Measurements from ENCODE around the gene CASD1. TPM values are rescaled to one million over a fixed set of nuclear protein-coding genes. Genes with fewer than 3 reads are reported as not detected.

Gene CASD1
- total RNA-seq, 2 donors from 2014 or later = 40.4 to 68.8 TPM

- peaks cover 26% of the 10 kb centered on the region for H3K36me3 ChIP-seq (ENCODE audit: control insufficient read depth, insufficient read depth, low read length)
- H3K9ac ChIP-seq (ENCODE audit: extremely low read depth, low read length, poor library complexity, severe bottlenecking) = no peak overlapping the region
- WGBS, 2 experiments (ENCODE audit: insufficient coverage in 1 of 2, insufficient read length in 1 of 2) = 88 to 100% methylated on average over 1 to 2 of the region's 2 CpGs
- H3K4me3 ChIP-seq (ENCODE audit: low read length) = no peak overlapping the region
- no peak overlapping the region for H3K27ac ChIP-seq (ENCODE audit: low read depth, low read length)
- H3K4me1 Mint-ChIP-seq = peaks cover 3% of the 10 kb centered on the region
- peaks cover 30% of the 10 kb centered on the region for H3K9me3 ChIP-seq (ENCODE audit: control insufficient read depth, low read length)
- peaks cover 40% of the 10 kb centered on the region for H3K9me3 Mint-ChIP-seq
- H3K27me3 Mint-ChIP-seq (ENCODE audit: insufficient read depth) = no peaks in the 10 kb centered on the region
- H3K27ac Mint-ChIP-seq = no peak overlapping the region
- no peaks in the 10 kb centered on the region for H3K27me3 ChIP-seq (ENCODE audit: control insufficient read depth, insufficient read depth, low read length, poor library complexity, severe bottlenecking)
- no peak overlapping the region for H3K4me3 Mint-ChIP-seq
- DNase-seq = no peak
- no peak for TF ChIP-seq CTCF (conservative IDR thresholded peaks at IDR 0.05)
- H3K4me1 ChIP-seq (ENCODE audit: control insufficient read depth, insufficient read depth, low read length) = no peaks in the 10 kb centered on the region
- peaks cover 69% of the 10 kb centered on the region for H3K36me3 Mint-ChIP-seq (ENCODE audit: low read depth)
Observed at GRCh38 chr7:94576316-94576715, 66.7 kb downstream of the CASD1 start.

GRCh38 chr7:94577357-94577756 lies 67.7 kb downstream of the CASD1 start:
- Histone ChIP-seq H3K27ac (ENCODE audit: low read depth, low read length) (no peak overlapping the region), H3K27me3 (ENCODE audit: control insufficient read depth, insufficient read depth, low read length, poor library complexity, severe bottlenecking) (no peaks in the 10 kb centered on the region), H3K4me3 (ENCODE audit: low read length) (no peak overlapping the region), H3K9ac (ENCODE audit: extremely low read depth, low read length, poor library complexity, severe bottlenecking) (no peak overlapping the region), H3K4me1 (ENCODE audit: control insufficient read depth, insufficient read depth, low read length) (no peaks in the 10 kb centered on the region), H3K9me3 (ENCODE audit: control insufficient read depth, low read length) (peaks cover 29% of the 10 kb centered on the region), H3K36me3 (ENCODE audit: control insufficient read depth, insufficient read depth, low read length) (peaks cover 26% of the 10 kb centered on the region)
- H3K36me3 Mint-ChIP-seq (ENCODE audit: low read depth) = peaks cover 61% of the 10 kb centered on the region
- DNase-seq = no peak
- no peak overlapping the region for H3K4me3 Mint-ChIP-seq
- WGBS, 2 experiments (ENCODE audit: insufficient coverage in 1 of 2, insufficient read length in 1 of 2) = 85% methylated on average over 1 of the region's 1 CpG; no CpG with 5 or more reads in 1 of the 2 experiments
- H3K27ac Mint-ChIP-seq = no peak overlapping the region
- H3K9me3 Mint-ChIP-seq = peaks cover 38% of the 10 kb centered on the region
- TF ChIP-seq CTCF (conservative IDR thresholded peaks at IDR 0.05) = no peak
- H3K4me1 Mint-ChIP-seq = peaks cover 3% of the 10 kb centered on the region
- no peaks in the 10 kb centered on the region for H3K27me3 Mint-ChIP-seq (ENCODE audit: insufficient read depth)

GRCh38 chr7:94578614-94579013 lies 69.0 kb downstream of the CASD1 start:
- no peak overlapping the region for H3K27ac ChIP-seq (ENCODE audit: low read depth, low read length)
- H3K27ac Mint-ChIP-seq = no peak overlapping the region
- no peaks in the 10 kb centered on the region for H3K4me1 ChIP-seq (ENCODE audit: control insufficient read depth, insufficient read depth, low read length)
- peaks cover 52% of the 10 kb centered on the region for H3K36me3 Mint-ChIP-seq (ENCODE audit: low read depth)
- H3K9me3 Mint-ChIP-seq = peaks cover 28% of the 10 kb centered on the region
- peaks cover 3% of the 10 kb centered on the region for H3K4me1 Mint-ChIP-seq
- H3K27me3 ChIP-seq (ENCODE audit: control insufficient read depth, insufficient read depth, low read length, poor library complexity, severe bottlenecking) = no peaks in the 10 kb centered on the region
- no peak overlapping the region for H3K4me3 Mint-ChIP-seq
- H3K9ac ChIP-seq (ENCODE audit: extremely low read depth, low read length, poor library complexity, severe bottlenecking) = no peak overlapping the region
- no peak overlapping the region for H3K4me3 ChIP-seq (ENCODE audit: low read length)
- DNase-seq = no peak
- H3K9me3 ChIP-seq (ENCODE audit: control insufficient read depth, low read length) = peaks cover 29% of the 10 kb centered on the region
- no peaks in the 10 kb centered on the region for H3K27me3 Mint-ChIP-seq (ENCODE audit: insufficient read depth)
- no peak for TF ChIP-seq CTCF (conservative IDR thresholded peaks at IDR 0.05)
- peaks cover 33% of the 10 kb centered on the region for H3K36me3 ChIP-seq (ENCODE audit: control insufficient read depth, insufficient read depth, low read length)
